GM10266 (cell line): ENCODE measurements around the gene ACOD1.
A peak's percentile ranks its signal among the peaks of the same experiment; 100 is the strongest.
"Not testable (repeated sequence)": the region's sequence is repeated elsewhere in the genome, so short reads cannot be mapped to it uniquely, and the experiment has no call there.

Experiments
- DNase-seq: peaks from one replicate; pipeline ENCODE4 v3.0.0; 2012; ENCODE audit errors: extremely low spot score
- TF ChIP-seq, protein P1 (sequence below): IDR thresholded peaks from 2 replicates; pipeline ENCODE4 v1.5.1; 2012; ENCODE audit warnings: mild to moderate bottlenecking, low read depth; ENCODE audit not compliant: control insufficient read depth, insufficient read depth; ENCODE audit errors: missing control alignments

The ACOD1 gene

DNA sequence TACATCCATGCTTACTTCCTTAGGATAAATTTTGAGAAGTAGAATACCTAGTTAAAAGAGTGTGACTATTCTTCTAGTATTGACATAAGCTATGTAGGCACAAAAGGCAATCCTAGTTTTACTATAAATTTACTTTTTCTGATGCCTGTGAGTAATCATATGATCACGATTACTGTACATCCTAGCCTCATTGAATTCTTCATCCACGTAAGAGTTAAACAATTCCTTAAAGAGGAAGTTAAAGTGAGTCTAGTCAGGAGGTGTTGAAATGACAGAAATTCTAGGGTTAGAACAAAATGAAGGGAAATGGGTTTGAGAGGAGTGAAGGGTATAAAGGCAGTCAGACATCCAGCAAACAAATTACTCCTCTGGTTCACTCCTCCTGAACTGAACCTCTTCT is at the start of gene ACOD1:
Gene ACOD1, plus strand, starts transcription at position 363 of the 400 bp plus-strand sequence. CDS start 48 bp downstream, outside the sequence.
- DNase-seq: no peak
- TF ChIP-seq, protein P1, sequence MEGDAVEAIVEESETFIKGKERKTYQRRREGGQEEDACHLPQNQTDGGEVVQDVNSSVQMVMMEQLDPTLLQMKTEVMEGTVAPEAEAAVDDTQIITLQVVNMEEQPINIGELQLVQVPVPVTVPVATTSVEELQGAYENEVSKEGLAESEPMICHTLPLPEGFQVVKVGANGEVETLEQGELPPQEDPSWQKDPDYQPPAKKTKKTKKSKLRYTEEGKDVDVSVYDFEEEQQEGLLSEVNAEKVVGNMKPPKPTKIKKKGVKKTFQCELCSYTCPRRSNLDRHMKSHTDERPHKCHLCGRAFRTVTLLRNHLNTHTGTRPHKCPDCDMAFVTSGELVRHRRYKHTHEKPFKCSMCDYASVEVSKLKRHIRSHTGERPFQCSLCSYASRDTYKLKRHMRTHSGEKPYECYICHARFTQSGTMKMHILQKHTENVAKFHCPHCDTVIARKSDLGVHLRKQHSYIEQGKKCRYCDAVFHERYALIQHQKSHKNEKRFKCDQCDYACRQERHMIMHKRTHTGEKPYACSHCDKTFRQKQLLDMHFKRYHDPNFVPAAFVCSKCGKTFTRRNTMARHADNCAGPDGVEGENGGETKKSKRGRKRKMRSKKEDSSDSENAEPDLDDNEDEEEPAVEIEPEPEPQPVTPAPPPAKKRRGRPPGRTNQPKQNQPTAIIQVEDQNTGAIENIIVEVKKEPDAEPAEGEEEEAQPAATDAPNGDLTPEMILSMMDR: no peak

DNA sequence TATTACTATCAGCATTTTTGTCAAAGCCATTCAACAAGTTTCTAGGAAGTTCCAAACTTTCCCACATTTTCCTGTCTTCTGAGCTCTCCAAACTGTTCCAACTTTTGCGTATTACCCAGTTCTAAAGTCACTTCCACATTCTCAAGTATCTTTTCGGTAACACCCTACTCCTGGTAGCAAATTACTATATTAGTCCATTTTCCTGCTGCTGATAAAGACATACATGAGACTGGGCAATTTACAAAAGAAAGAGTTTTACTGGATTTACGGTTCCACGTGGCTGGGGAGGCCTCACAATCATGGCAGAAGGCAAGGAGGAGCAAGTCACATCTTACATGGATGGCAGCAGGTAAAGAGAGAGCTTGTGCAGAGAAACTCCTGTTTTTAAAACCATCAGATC is 49.2 kb upstream of the ACOD1 start:
- not testable (repeated sequence) for DNase-seq

DNA sequence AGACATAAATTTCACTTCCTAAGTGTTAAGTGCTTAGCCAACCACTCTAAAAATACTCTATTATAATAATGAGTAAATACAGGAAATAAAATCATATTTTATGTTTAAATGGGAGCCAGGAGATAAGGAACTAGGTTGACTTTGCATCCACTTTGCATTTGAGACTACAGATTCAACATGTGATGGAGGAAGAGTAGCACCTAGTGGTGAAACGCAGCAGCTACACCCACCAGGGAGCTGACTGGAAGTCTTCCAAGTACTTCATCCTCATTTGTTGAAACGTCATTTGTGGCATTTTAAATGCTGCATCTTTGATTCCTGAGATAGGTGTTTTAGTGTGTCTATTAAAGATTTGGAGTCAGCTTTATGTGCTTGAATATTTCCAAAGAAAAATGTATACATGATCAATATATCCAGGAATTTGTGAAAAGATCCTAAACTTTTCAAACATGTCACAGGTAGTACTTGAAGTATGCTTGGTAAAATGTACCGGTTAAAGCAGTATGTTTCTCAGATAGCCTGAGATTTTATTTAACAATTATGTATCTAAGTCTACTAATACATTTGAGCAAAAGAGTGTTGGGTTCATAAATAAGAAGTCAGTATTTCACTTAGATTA is 44.7 kb upstream of the ACOD1 start:
- DNase-seq: peak; percentile 63
- TF ChIP-seq, protein P1: peak; percentile 99

DNA sequence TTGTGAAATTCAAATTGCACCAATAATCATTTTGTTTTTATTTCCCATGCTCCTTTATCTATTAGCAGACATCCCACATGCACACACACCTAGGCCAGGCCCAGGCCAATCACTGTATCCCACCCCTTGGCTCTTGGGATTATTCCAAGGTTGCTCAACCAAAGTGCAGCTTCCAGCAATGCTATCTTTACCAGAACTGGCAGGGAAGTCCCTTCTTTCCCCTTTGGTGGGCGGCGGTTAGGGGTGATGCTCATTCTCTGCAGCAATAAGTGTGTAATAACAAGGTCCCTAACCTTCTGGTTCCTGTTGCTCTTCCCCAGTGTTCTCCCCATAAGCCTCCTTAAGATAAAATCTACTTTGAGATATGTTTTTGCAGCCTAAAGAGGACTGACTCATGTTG is 43.8 kb upstream of the ACOD1 start:
- TF ChIP-seq, protein P1: no peak
- no peak for DNase-seq

DNA sequence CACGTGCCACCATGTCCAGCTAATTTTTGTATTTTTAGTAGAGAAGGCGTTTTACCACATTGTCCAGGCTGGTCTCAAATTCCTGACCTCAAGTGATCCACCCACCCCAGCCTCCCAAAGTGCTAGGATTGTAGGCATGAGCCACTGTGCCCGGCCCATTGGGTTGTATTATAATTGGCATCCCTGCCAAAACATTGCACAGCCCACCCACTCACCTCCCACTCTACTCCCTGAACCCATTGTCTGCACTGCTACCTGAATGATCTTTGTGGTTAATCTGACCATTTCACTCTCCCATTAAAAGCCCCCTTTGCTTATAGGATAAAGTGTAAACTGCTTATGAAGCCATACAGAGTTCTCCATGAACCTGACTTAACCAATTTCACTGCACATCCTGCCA is 35.8 kb upstream of the ACOD1 start:
- TF ChIP-seq, protein P1: no peak

DNA sequence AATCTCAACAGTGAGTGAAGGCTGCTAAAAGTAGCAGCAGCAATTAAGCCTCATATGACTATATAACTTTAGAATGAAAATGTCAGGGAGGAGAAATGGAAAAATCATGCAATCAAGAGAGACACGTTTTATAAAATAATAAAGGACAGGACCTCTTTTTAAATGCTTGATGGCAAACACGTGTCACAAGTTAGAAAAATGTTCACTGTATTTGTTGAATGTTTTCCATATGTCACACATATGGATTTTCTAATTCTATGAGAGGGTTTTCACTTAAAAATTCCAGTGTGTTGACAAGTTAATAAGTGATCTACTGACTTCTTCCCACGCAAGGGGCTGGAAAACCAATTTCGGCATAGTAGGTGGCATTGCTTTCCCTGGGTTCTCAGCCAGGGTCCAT is 34.4 kb upstream of the ACOD1 start:
- TF ChIP-seq, protein P1: no peak
- no peak for DNase-seq

More for the DNA sequence above, 35.8 kb upstream of the ACOD1 start:
- no peak for DNase-seq

DNA sequence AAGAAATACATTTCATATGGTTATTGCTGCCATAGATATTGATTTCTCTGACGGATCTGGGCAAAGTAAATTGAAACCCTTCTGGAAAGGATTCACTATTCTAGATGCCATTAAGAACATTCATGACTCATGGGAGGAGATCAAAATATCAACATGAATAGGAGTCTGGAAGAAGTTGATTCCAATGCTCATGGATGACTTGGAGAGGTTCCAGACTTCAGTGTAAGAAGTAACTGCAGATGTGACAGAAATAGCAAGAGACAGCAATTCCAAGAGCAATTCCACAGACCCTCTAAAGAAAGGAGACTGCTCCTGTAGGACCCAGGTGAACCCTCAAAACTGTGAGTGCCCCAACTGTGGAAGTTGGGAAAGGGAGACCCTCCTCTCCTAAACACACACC is 31.2 kb upstream of the ACOD1 start:
- no peak for DNase-seq
- TF ChIP-seq, protein P1: no peak

DNA sequence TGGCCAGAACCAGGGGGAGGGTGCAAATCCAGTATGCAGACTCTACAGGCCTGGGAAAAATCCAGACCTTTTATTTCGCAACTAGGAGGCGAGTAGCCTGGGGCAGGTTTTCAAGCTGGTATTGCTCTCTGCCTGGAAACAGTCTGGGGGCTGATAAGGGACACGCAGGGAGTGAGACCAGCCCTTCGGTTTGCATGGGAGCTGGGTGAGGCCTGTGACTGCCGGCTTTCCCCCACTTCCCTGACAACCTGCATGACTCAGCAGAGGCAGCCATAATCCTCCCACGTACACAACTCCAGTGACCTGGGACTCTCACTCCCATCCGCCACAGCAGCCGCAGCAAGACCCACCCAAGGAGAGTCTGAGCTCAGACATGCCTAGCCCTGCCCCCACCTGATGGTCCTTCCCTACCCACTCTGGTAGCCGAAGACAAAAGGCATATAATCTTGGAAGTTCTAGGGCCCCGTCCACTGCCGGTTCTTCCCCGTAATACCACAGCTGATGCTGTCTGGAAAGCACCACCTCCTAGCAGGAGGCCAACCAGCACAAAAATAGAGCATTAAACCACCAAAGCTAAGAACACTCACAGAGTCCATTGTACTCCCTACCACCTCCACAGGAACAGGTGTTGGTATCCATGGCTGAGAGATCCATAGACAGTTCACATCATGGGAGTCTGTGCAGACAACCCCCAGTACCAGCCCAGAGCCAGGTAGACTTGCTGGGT is 30.4 kb upstream of the ACOD1 start:
- not testable (repeated sequence) for DNase-seq
